ENCODE data around the gene STRAP.
A peak's percentile ranks its signal among the peaks of the same experiment; 100 is the strongest.
"Not testable (repeated sequence)": the region's sequence is repeated elsewhere in the genome, so short reads cannot be mapped to it uniquely, and the experiment has no call there.

The STRAP gene

GRCh38 chr12:15874556-15875145 lies 7.5 kb upstream of the STRAP start:
- DNase-seq, result not testable (repeated sequence)

DNA sequence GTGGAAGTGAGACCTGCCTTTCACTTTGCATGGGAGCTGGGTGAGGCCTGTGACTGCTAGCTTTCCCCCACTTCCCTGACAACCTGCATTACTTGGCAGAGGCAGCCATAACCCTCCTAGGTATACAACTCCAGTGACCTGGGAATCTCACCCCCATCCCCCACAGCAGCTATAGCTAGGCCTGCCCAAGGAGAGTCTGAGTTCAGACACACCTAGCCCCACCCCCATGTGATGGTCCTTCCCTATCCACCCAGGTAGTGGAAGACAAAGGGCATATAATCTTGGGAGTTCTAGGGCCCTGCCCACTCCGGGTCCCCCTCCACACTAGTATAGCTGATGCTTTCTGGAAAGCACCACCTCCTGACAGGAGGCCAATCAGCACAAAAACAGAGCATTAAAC lies 6.3 kb upstream of the STRAP start:
- DNase-seq, result no peak

GRCh38 chr12:15879413-15879812 lies 2.8 kb upstream of the STRAP start:
- no peak for DNase-seq

DNA sequence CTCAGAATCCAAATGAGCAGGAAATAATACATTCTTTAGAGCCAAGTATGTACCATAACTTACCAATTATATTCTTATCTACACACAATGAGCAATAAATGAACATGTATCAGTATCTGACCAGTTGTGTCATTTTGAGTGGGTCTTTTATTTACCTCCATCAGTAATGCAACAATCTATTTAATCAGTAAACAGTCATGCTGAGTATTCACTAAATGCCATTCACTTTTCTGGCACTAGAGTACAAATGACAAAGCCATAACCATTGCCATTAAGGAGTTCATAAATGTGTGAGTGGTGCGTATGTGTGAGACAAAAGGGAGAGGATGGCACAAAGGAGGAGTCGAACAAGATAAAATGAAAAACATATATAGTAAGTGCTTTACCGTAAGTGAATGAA lies 1.5 kb upstream of the STRAP start:
- DNase-seq, result no peak

GRCh38 chr12:15883536-15883935 lies 1.3 kb downstream of the STRAP start:
- no peak for DNase-seq

DNA sequence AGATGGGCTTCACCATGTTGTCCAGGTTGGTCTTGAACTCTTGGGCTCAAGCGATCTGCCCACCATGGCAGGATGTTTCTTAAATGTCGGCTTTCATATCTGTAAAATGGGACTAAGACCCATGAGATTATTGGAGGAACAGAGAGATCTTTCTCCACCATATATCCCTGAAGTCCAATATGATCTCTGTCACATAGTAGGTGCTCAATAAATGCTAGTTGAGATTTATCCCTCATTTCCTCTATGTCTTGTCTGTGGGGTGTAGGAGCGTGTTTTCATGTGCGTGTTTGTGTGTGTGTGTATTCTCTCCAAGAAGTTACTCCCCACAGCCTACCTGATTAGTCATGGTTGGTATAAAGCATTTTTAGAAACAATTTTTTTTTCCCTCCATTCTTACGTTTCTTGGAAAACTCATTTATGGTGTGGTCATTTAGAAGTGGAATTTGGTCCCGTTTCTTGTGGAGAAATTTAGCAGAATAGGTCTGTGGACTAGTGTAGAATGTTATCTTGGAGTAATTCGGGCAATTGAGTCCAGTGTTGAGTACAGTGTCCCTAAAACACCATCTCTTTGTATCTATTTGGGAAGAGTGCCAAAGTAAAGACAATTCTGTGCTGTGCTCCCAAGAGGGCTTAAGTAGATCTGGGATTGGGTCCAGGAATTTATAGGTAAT lies 4.3 kb downstream of the STRAP start:
- DNase-seq, result no peak

DNA sequence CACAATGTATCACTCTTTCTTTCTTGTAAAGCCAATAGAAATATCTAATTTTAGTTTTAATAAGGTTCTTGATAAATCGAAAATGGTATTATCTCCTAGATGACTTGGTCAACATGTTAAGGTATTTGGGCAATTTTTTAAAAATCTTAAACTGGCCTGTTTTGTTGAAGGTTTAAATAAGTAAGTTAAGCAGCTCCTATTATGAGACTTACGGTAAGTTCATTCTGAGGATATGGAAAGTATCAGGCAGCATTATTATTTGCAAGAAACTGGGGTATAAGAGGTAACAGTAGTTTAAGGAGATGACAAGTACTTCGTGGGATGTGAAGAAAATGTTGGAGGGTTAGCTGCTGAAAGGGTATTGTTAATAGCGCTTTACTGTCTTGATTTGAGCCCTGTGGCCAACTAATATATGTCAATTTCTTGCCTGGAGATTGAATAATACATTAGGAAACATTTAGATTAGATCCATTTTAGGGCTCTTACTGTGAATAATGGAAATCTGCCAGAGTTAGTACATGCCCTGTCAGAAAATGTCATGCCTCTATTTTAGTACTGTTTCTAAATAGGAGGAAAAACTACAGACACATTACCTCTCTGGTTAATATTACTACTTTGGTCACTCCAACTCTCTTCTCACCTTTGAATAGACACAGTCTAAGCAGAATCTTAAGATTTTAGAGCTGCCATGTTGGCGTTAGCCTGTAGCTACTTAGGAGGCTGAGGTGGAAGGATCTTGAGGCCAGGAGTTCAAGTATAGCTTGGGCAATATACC lies 5.0 kb downstream of the STRAP start:
- DNase-seq, result no peak

GRCh38 chr12:15892645-15893259 lies 10.6 kb downstream of the STRAP start:
- no peak for DNase-seq

DNA sequence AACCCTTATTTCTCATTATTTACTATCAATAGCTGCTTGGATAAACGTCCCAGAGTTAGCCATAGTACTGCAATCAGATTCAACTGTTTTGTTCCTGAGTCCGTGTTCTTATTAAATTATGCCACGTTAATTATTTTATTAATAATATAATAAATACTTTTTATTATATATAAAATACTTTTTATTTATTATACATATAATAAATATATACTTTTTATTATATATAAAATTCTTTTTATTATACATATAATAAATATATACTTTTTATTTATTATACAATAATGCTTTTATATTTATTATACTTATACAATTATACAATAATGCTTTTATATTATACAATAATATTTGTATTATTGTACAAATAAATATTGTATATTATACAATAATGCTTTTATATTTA lies 11.1 kb downstream of the STRAP start:
- no peak for DNase-seq

DNA sequence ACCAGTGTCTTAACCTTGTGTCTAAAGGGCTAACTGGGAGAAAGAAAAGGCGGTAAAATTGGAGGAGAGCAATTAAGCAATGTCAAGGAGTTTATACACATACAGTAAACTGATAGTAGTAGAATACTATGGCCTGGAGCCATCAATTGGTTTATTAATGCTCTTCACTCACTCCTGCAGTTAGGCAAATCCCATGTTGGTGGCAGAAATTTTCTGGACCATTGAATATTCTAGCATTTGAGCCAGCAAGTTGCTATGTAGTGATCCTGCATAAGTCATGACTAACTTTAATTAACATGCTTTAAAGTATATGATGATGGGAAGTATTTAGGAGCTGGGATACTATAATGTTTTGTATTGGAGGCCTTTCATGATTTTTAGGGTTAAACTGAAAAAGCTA lies 14.7 kb downstream of the STRAP start:
- DNase-seq, result no peak

GRCh38 chr12:15897433-15897832 lies 15.2 kb downstream of the STRAP start:
- DNase-seq, result no peak

GRCh38 chr12:15899282-15899870 lies 17.2 kb downstream of the STRAP start:
- DNase-seq, result no peak

GRCh38 chr12:15904378-15904920 lies 22.3 kb downstream of the STRAP start:
- DNase-seq, result no peak

- no peak for DNase-seq
These were observed 28.3 kb downstream of the STRAP start for GRCh38 chr12:15910468-15910863.

- peak; percentile 26 for DNase-seq
These were observed 28.9 kb downstream of the STRAP start, which contains the start of gene DERA for GRCh38 chr12:15910864-15911721. DERA (plus strand) TSS chr12:15911332; CDS start chr12:15911384, 52 bp downstream.

- DNase-seq, result not testable (repeated sequence)
These were observed 29.7 kb downstream of the STRAP start for GRCh38 chr12:15911931-15912330.

- DNase-seq, result not testable (repeated sequence)
These were observed 31.9 kb downstream of the STRAP start for GRCh38 chr12:15914131-15914530.

DNA sequence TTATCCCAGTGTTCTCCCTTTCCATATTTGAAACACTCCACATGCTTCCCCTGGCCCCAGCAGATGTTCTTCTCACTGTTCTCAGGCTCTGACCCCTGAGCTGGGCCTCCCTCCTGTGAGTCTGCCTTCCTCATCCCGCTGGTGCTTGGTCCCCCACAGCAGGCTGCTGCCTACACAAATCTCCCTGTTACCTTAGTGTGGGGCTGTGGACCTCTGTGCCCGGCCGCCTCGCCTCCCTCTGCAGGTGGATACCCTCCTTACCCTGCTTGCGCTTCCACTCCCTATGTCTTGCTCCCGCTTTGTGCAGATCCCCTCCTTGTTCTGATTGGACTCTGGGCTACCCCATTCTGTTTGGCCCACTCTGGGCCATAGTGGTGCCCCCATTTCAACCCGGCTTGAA lies 35.9 kb downstream of the STRAP start:
- no peak for DNase-seq

DNA sequence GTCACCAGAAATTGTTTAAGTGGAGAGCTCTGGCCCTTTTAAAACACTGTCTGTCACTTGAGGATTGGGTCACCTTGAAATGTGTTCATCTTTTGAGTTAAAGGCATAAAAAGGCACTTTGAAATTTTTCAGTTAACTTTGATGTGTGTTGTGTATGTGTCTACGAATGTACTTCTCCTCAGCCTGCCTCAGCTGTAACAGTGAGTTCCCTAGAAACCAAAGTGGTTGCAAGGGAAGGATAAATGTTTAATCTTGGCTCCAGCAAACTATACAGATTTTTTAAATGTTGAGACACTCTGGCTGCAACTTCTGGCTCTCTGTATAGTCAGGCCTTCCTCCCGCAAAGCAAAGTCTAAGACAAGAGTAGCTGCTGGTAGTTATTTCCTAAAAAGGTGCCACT lies 37.2 kb downstream of the STRAP start:
- DNase-seq, result no peak

- DNase-seq, result no peak
These were observed 42.8 kb downstream of the STRAP start for GRCh38 chr12:15924956-15925355.

- DNase-seq, result no peak
These were observed 46.2 kb downstream of the STRAP start for GRCh38 chr12:15928346-15928745.

All from effector CD8-positive, alpha-beta T cell (primary cell).